ENCODE measurements around the gene RNF44.
"Not testable (repeated sequence)": the region's sequence is repeated elsewhere in the genome, so short reads cannot be mapped to it uniquely, and the experiment has no call there.

RNF44 gene

GRCh38 chr5:176515396-176515795 is 21.8 kb downstream of the RNF44 start:
- no peak for DNase-seq

GRCh38 chr5:176514244-176514950 is 22.8 kb downstream of the RNF44 start:
- DNase-seq, result no peak

DNA sequence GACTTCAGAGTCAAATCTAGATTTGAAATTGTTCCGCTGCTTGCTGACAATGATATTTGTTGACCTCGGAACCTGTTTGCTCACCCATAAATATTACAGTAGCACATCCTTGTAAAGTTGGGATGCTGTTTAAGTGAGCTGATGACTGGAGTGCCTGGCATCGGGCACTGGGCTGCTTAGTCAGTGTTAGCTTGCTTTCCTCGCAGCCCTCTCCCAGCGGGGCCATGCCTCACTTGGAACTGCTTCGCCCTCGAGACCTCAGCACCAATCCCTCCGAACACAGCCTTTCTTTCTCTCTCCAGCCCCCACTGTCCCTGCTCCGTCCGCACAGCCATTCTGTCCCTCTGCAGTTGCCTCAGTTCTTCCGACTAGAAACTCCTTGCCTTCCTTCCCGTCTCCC is 23.4 kb downstream of the RNF44 start:
- DNase-seq, result no peak

DNA sequence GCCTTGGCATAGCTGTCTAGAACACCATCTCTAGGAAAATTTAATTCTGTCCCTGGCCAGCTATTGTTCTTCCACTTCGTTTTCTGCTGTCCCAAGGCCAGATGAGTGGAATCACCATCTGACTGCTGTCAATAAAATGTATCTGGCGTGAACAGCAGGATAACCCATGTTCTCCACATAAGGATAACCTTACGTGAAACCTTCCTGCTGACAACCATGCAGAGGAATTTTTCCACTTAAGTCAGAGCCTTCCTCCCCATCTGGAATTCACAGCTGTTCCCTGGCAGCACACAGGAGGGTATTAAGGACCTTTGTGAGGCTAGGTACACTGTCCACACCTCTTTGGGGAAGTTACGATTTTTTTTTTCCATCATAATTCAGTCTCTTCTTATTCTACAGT is 28.6 kb downstream of the RNF44 start:
- DNase-seq, result no peak

GRCh38 chr5:176507911-176508310 is 29.3 kb downstream of the RNF44 start:
- DNase-seq, result no peak

DNA sequence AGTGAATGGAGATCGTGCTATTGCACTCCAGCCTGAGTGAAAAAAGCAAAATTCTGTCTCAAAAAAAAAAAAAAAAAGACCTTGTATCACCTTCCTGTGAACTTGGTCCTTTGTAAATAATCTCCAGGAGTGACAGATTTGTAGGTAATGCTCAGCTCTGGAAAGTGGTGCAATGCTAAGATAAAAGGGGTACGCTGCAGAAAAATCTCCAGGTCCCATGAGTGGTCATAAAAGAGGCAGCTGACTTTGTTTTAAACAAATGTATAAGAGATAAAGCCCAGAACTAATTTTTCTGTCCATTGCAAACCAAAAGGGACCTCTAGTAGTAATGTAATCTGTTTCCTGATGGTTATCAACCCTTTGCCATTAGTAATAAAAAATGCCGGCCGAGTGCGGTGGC is 33.7 kb downstream of the RNF44 start:
- DNase-seq, result no peak

GRCh38 chr5:176501333-176501732 is 35.9 kb downstream of the RNF44 start:
- DNase-seq, result no peak

- no peak for DNase-seq
Observed at GRCh38 chr5:176500511-176500910, 36.7 kb downstream of the RNF44 start.

- DNase-seq, result no peak
Observed at GRCh38 chr5:176499273-176499672, 37.9 kb downstream of the RNF44 start.

- DNase-seq, result no peak
Observed at GRCh38 chr5:176497852-176498251, 39.4 kb downstream of the RNF44 start.

DNA sequence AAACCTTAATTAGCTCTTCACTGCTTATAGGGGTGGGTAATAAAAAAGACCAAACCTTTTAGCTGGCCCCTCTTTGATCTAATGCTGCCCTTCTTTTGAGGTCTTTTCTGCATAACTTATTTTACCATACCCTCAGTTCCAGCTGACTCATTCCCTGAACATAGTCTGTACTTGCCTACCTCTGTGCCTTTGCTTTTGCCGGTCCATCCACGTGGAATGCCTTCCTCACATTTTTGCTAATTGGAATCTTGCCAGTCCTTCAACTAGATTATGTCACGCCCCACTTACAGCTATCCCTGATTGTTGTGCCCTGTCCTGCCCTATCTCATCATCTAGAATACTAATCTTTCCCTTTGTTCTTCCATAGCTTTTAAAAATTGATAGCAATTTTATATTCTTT is 44.8 kb downstream of the RNF44 start:
- no peak for DNase-seq

GRCh38 chr5:176491901-176492300 is 45.3 kb downstream of the RNF44 start:
- no peak for DNase-seq

GRCh38 chr5:176491101-176491502 is 46.1 kb downstream of the RNF44 start:
- DNase-seq, result no peak

DNA sequence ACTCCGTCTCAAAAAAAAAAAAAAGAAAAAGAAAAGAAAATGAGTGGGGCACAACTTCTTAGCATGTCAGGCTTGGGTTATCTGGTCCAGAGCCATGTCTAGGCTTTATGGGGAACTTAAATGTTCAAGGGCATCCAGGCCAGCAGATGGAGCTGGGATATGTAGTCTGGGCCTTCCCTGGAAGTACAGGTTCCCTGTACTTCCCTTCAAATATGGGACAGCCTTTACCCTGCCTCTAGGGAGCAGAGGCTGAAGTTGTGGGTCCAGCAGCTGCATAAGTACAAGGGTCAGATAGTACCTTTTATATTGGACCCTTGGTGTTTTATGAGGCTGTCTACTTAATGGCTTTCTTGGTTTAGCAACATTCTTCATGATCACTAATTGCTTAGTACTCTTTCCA is 46.9 kb downstream of the RNF44 start:
- no peak for DNase-seq

- no peak for DNase-seq
Observed at GRCh38 chr5:176489077-176489476, 48.1 kb downstream of the RNF44 start.

- not testable (repeated sequence) for DNase-seq
Observed at GRCh38 chr5:176487160-176487559, 50.0 kb downstream of the RNF44 start.

DNA sequence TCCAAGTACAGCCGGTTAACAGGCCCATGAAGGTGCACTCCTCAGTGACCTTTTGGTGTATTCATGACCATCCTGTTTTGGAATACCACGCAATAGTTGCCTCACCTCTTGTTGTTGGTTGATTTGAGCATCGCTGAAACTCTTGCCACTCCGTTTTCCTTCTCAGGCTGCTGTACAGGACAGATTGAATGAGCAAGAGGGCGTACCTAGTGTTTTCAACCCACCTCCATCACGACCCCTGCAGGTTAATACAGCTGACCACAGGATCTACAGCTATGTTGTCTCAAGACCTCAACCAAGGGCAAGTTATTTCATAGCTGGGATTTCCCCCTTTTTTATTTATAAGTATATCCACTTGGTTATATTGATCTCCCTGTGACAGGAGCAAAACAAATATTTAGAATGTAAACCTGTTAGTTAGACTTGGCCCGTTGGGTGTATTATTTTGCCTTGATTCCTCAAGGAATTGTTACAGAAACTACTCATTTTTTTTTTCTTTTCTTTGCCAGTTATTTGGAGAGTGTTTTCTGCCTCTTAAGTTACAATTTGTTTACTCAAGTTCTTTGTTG is 50.9 kb downstream of the RNF44 start:
- DNase-seq, result no peak

- no peak for DNase-seq
Observed at GRCh38 chr5:176485176-176485575, 52.0 kb downstream of the RNF44 start.

- DNase-seq, result no peak
Observed at GRCh38 chr5:176481711-176482110, 55.5 kb downstream of the RNF44 start.

Measured in NCI-H1105 (cell line).